GM21367 (cell line): ENCODE results near the gene MTNR1A.

Source experiments
- ATAC-seq: cut with Tn5 transposase; IDR thresholded peaks from one replicate; pipeline ENCODE4 v1.9.1; 2021; ENCODE audit not compliant: unreplicated experiment

Gene MTNR1A

GRCh38 chr4:186494496-186494895, 60.9 kb downstream of the MTNR1A start:
- no peak for ATAC-seq

GRCh38 chr4:186487726-186488125, 67.6 kb downstream of the MTNR1A start:
- ATAC-seq, result no peak

DNA sequence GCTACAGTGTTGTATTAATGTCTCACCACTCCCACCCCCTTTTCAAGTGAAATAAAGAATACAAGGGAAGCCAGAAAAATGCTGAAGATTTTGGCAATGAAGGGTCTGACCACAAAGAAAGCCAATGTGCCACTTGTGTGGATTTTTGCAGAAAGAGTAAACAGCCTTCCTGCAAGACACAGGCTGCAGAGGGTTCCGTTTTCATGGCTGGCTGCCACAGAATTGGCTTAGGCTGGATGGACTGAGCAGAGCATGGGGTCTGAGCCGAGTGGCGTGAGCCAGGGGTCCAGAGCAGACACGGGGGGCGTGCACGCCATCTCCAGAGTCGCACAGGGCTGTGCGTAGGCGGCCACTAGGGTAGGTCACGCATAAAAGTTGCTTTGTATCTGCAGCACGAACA, 69.2 kb downstream of the MTNR1A start:
- no peak for ATAC-seq

DNA sequence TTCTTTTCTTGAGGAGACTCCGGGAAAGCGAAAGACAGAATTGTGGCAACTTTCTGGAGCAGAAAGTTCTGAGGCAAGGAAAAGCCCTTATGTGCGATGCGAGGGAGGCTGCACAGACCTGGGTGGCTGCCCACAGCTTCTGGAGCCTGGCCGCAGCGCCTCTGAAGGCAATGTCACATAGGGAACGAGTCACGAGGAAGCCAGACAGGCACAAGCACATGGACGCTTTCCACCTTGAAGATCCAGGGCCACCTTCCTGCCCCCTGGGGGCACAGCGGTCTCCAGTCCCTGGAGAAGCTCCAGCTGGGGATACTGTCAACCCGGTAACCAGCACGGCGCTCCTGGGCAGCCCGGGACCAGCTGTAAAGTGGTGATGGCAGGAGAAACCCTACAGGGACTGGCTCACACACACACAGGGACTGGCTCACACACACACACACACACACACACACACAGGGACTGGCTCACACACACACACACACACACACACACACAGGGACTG, 69.8 kb downstream of the MTNR1A start:
- ATAC-seq, result no peak

GRCh38 chr4:186485150-186485549, 70.2 kb downstream of the MTNR1A start:
- no peak for ATAC-seq

DNA sequence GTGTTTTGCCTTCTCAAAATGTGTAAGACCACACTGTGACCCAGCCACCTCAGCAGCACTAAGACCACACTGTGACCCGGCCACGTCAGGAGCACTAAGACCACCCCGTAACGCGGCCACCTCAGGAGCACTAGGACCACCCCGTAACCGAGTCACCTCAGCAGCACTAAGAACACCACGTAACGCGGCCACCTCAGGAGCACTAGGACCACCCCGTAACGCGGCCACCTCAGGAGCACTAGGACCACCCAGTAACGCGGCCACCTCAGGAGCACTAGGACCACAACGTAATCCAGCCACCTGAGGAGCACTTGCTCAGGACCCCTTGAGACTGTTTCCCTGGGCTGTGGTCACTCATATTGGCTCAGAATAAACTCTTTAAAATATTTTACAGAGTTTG, 71.7 kb downstream of the MTNR1A start:
- ATAC-seq, result no peak
